ENCODE results near the gene SPAG5. TPM values are rescaled to one million over a fixed set of nuclear protein-coding genes. Genes with fewer than 3 reads are reported as not detected.

SPAG5 gene
- polyA plus RNA-seq, 4 donors = 43.5 to 46.9 (median 45.2) TPM

GRCh38 chr17:28547096-28547622, 51.7 kb downstream of the SPAG5 start:
- no peak for DNase-seq (ENCODE audit: low read depth in 4 of 4, low spot score in 3 of 4)

- no peak for DNase-seq (ENCODE audit: low read depth in 4 of 4, low spot score in 3 of 4)
Measured at GRCh38 chr17:28545787-28546415, 52.9 kb downstream of the SPAG5 start.

DNA sequence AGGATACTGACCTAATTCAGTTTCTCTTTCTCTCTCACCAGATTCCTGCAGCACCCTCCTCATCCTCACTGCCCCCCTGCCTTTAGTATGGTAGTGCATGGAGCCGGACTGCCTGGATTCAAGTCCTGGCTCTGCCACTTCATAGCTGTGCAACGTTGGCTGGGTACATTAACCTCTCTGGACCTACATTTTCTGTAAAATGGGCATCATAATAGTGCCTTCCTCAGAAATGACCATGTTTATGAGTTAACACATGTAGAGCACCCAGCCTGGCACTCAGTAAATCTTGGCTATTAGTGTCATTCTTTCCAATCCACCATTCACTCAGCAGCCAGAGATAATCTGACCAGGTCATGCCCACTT, 53.7 kb downstream of the SPAG5 start:
- no peak for DNase-seq (ENCODE audit: low read depth in 4 of 4, low spot score in 3 of 4)

- DNase-seq (ENCODE audit: low read depth in 4 of 4, low spot score in 3 of 4) = no peak
Measured at GRCh38 chr17:28544402-28545140, 54.3 kb downstream of the SPAG5 start.

DNA sequence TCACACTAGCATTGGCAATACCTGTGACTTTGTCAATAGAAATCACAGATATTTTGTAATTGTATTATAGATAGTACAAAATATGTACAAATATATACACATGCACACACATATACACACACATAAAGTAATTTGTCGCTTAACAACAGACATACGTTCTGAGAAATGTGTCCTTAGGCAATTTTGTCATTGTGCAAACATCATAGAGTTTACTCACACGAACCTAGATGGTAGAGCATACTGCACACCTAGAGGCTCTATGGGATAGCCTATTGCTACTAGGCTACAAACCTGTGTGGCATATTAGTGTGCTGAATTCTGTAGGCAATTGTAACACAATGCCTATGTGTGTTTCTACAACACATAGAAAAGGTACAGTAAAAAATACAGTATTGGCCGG, 57.4 kb downstream of the SPAG5 start:
- DNase-seq (ENCODE audit: low read depth in 4 of 4, low spot score in 3 of 4) = no peak

DNA sequence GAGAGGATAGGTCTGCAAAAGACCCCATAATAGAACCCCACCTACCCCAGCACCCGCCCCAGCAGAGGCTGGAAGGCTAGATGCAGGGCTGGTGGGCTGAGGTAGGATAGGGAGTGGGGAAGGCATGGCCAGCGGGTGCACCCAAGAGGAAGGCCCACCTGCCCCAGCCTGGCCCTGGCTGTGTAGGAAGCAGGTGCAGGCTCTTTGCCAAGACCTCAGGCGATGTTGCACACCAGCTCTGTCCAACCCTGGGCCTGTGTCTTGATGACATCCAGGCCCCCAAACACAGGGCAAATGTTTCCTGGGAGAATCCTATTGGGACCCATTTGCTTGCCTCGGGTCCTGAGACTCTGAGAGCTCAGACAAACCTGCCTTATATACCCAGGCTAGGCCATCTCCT, 58.6 kb downstream of the SPAG5 start:
- DNase-seq (ENCODE audit: low read depth in 4 of 4, low spot score in 3 of 4) = no peak

- DNase-seq (ENCODE audit: low read depth in 4 of 4, low spot score in 3 of 4) = no peak
Measured at GRCh38 chr17:28538296-28538895, 60.4 kb downstream of the SPAG5 start.

DNA sequence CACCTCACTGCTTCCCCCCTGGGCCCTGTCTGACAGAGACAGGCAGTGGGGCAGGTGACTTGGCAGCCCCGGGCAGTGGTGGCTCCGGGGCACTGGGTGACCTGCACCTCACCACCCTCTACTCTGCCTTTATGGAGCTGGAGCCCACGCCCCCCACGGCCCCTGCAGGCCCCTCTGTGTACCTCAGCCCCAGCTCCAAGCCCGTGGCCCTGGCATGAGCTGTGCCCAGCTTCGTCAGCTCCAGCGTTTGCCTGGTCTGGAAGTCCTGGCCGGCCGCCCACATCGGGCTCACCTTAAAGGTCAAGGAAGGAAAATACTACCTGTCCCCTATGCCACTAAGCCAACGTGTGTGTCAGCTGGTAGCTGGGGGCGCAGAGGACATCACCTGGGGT, 61.6 kb downstream of the SPAG5 start:
- no peak for DNase-seq (ENCODE audit: low read depth in 4 of 4, low spot score in 3 of 4)

DNA sequence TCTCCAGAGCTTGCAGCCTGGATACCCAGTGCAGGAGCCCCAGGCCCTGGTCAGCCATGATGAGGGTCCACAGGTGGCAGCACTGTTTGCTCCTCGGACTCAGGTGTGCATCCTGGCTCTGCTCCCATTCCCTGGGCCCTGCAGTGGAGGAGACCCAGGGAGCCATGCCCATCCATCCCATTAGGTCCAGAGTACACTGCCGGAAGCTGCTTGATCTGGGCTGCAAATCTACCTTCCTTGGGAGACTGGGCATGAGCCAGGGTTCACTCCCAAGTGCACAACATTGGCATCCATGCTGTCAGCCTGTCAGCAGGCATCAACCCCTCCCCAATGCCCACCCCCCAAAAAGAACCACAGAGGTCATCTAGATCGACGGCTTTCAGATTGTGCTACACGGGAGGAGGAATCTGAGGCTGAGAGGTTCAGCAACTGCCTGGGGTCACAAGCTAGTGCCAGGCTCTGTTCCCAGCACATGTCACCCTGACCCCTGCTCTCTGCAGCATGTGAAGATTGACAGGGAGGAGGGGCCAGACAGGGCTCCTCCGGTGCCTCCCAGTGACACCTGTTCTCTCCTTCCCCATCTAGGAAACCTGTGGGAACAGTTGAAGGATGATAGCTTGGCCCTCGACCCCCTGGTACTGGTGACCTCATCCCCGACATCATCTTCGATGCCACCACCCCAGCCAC, 62.1 kb downstream of the SPAG5 start:
- DNase-seq (ENCODE audit: low read depth in 4 of 4, low spot score in 3 of 4) = no peak

DNA sequence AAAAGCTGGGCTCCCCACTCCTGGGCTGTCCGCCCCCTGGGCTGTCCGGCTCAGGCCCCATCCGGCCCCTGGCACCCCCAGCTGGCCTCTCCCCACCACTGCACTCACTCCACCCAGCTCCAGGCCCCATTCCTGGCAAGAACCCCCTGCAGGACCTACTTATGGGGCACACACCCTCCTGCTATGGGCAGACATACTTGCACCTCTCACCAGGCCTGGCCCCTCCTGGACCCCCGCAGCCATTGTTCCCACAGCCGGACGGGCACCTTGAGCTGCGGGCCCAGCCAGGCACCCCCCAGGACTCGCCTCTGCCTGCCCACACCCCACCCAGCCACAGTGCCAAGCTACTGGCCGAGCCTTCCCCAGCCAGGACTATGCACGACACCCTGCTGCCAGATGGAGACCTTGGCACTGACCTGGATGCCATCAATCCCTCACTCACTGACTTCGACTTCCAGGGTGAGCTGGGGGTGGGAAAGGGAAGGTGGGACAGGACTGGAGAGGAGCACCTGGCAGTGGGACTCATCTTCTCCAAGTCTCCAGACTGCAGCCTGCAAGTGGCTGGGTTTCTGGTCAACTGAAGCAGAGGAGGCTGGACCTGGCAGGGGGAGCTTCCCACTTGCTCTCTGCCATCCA, 64.0 kb downstream of the SPAG5 start:
- DNase-seq (ENCODE audit: low read depth in 4 of 4, low spot score in 3 of 4) = no peak

DNA sequence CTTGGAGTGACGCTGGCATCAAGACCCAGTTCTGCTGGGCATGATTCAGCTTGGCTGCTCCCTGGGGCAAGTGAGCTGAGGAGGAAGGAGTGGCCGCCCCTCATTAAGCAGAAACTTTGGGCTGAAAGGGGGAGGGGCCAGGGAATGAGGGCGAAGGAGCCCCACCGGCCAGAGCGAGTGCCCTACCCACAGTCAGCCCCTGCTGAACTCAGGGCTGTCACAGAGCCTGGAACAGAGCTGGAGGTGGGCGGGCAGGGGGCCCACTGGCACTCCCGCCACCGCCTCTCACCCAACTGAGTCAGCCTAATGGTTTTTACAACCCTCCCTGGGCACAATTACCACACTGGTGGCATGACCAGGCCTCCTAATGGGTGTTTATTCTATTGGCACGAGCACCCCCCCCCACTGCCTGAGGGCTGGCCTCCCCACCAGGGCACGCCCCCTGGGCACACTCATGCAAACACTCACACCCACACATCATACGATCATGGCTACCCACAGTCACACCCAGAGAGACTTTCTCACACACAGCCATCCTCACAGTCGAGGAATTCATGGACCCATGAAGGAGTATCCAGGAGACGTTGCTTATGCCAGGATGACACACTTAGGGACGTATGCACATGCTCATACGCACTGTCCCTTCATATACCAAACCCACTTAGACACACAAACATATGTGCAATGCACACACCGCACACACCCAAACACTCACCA, 65.6 kb downstream of the SPAG5 start:
- DNase-seq (ENCODE audit: low read depth in 4 of 4, low spot score in 3 of 4) = no peak

DNA sequence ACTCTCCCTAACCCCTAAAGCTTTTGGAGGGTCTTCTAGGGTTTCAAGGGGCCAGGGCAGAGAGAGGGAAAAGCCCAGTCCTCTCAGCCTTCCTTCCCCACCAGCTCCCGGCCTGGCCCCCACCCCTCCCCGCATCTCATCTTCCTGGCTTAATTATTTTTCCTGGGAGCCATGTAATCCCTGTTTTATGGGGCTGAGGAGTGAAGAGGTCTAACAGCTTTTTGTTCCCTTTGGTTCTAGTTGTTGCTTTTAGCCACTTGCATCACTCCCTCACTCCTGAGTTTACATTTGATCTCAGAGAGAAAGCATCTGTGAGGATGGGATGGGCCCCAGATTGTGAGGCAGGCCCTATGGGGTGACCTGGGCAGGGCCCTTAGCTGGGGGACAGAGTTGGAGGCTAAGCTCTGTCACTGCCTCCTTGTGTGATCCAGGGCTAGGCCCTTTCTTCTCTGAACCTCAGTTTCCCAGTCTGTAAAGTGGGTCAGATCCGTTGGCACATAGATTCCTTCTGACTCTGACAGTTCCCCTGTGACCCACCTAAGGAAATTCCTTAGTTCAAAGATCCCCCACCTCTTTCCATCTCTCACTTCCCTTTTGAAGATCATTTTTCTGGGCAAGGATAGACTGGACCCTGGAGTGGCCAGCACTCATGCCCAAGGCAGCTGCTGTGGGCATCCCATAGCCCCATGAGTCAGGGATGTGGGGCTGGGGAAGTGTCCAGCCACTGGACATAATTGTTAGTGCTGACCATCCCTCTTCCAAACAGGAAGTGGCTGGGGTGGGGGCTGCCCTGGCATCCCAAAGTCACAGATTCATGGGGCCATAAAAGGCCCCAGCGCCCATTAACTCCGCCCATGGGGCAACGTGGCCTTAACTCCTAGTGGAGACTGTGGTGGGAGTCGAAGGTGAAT, 66.5 kb downstream of the SPAG5 start:
- DNase-seq (ENCODE audit: low read depth in 4 of 4, low spot score in 3 of 4) = no peak

DNA sequence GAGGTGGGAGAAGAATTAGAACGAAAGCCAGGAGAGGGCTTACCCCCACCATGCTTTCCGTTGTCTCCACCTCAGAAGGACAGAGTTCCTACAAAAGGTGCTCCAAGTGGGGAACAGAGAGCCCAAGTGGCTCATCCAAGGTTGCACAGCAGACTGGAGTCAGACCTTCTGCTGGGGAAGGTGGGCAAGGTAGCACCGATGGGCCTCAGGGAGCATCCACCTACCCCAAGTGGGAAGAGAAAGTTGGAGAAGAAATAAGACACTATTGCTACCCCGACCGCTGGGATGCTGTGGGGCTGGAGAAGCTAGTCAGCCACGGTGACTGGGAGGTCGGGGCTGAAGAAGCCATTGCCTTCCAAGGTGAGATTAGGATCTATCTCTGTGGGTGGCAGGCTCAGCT, 67.9 kb downstream of the SPAG5 start:
- no peak for DNase-seq (ENCODE audit: low read depth in 4 of 4, low spot score in 3 of 4)

GRCh38 chr17:28530250-28530649, 68.6 kb downstream of the SPAG5 start:
- no peak for DNase-seq (ENCODE audit: low read depth in 4 of 4, low spot score in 3 of 4)

DNA sequence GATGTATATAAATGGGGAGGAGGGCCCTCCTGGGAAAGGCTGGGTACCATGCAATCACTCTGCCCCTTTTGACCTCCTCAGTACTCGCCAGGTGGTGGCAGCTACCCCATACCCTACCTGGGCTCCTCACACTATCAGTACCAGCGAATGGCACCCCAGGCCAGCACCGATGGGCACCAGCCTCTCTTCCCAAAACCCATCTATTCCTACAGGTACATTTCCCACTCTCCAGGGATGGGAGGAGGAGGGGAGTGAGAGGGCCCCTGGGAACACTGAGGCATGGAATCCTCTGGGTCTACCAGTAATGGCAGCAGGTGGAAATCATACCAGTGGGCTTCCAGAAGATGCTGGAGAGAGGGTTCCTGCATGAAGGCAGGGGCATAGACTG, 69.8 kb downstream of the SPAG5 start:
- DNase-seq (ENCODE audit: low read depth in 4 of 4, low spot score in 3 of 4) = no peak

DNA sequence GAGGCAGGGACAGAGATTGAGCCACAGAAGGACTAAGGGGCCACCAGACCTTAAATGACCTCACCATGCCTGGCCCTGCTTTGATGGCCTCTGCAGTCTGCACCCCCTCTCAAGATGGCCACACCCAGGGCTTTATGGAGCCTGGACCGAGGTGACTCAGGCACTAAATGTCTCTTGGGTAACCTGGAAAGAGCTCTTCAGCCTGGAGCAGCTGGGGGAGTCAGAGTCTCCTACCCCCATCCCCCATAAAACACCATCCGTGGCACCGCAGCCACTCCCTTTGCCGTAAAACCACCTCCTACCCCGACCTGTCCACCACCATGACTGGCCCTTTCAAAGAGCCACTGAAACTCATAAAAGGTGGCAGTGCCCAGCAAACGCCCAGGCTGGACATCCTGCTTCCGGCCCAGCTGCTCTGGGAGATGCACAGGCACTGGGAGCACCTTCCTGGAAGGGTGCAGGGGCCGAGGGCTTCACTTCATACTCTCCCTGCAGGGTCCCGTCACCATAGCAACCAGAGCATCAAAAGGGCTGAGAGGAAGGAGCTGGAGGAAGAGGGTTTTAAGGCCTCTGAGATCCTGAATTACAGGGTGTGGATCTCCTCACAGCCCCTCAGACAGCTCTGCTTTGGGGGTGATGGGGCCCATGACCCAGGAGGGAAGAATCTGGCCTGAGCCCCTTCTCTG, 70.4 kb downstream of the SPAG5 start:
- no peak for DNase-seq (ENCODE audit: low read depth in 4 of 4, low spot score in 3 of 4)

DNA sequence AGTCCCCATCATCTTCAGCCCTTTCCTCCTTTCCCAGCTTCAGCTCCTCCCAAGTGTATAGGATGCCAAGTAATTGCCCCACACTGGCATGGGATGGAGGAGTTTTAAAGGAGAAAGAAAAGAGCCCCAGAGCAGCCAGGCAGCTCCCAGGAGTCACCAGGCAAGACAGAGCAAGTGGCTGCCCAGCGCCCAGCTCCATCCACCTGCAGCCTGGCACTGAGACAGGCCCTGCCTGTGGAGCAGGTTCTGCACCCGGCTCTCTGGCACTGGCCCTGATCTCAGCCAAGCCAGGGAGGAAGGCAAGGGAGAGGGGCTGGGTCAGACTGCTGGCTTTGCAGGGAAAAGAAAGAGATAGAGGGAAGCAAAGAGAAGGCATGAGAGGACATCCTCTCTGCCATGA, 71.0 kb downstream of the SPAG5 start:
- DNase-seq (ENCODE audit: low read depth in 4 of 4, low spot score in 3 of 4) = no peak
